MM.1S (cell line): Measurements from ENCODE around the gene NFYA.

Experiments used
- DNase-seq: peaks from one replicate; pipeline ENCODE4 v3.0.0-alpha.2; 2015
- H2AFZ ChIP-seq: fragments of 300-600 bp; sonication (generic); 2 replicates; pipeline ENCODE4 v1.6.0; 2016; ENCODE audit warnings: antibody characterized with exemption, low read length
- H3F3A ChIP-seq: fragments of 300-600 bp; sonication (generic); 2 replicates; pipeline ENCODE4 v1.6.1; 2016; ENCODE audit warnings: mild to moderate bottlenecking, antibody characterized with exemption, low read length, moderate library complexity, mixed read lengths; ENCODE audit not compliant: insufficient read depth
- H3K27ac ChIP-seq: fragments of 300-600 bp; sonication (generic); 2 replicates; pipeline ENCODE4 v1.5.1; 2016; ENCODE audit warnings: mild to moderate bottlenecking, low read length
- H3K27me3 ChIP-seq: fragments of 300-600 bp; sonication (generic); replicated peaks from 2 replicates; pipeline ENCODE4 v1.6.0; 2016; ENCODE audit warnings: low read length; ENCODE audit not compliant: insufficient read depth
- H3K36me3 ChIP-seq: fragments of 300-600 bp; sonication (generic); replicated peaks from 2 replicates; pipeline ENCODE4 v1.6.1; 2016; ENCODE audit warnings: mild to moderate bottlenecking, low read length, mixed read lengths; ENCODE audit not compliant: insufficient read depth
- H3K4me1 ChIP-seq: fragments of 300-600 bp; sonication (generic); 2 replicates; pipeline ENCODE4 v1.6.1; 2016; ENCODE audit warnings: low read length, mixed read lengths
- H3K4me2 ChIP-seq: fragments of 300-600 bp; sonication (generic); 2 replicates; pipeline ENCODE4 v1.6.0; 2016; ENCODE audit warnings: low read depth, low read length
- H3K4me3 ChIP-seq: fragments of 300-600 bp; sonication (generic); 2 replicates; pipeline ENCODE4 v1.5.1; 2016; ENCODE audit warnings: low read length, mixed read lengths
- H3K79me2 ChIP-seq: fragments of 300-600 bp; sonication (generic); 2 replicates; pipeline ENCODE4 v1.6.1; 2016; ENCODE audit warnings: mixed run types, low read length, mixed read lengths
- H3K9ac ChIP-seq: fragments of 300-600 bp; sonication (generic); 2 replicates; pipeline ENCODE4 v1.6.1; 2016; ENCODE audit warnings: low read length, mixed read lengths
- H3K9me2 ChIP-seq: fragments of 300-600 bp; sonication (generic); replicated peaks from 2 replicates; pipeline ENCODE4 v1.6.1; 2016; ENCODE audit warnings: mild to moderate bottlenecking, low read length, mixed read lengths; ENCODE audit not compliant: insufficient read depth
- H3K9me3 ChIP-seq: fragments of 300-600 bp; sonication (generic); replicated peaks from 2 replicates; pipeline ENCODE4 v1.6.1; 2016; ENCODE audit warnings: mild to moderate bottlenecking, low read length, mixed read lengths; ENCODE audit not compliant: insufficient read depth
- H4K20me1 ChIP-seq: fragments of 300-600 bp; sonication (generic); 2 replicates; pipeline ENCODE4 v1.6.1; 2016; ENCODE audit warnings: mild to moderate bottlenecking, low read length, moderate library complexity, mixed read lengths; ENCODE audit not compliant: insufficient read depth
- EZH2 ChIP-seq: fragments of 300-600 bp; sonication (generic); optimal IDR thresholded peaks from 2 replicates; pipeline ENCODE3; 2017; ENCODE audit warnings: low read depth, mild to moderate bottlenecking, antibody characterized with exemption, low read length, mixed read lengths
- EZH2phosphoT487 ChIP-seq: fragments of 300-600 bp; sonication (generic); IDR thresholded peaks from 2 replicates; pipeline ENCODE4 v1.6.1; 2018; ENCODE audit warnings: antibody characterized with exemption, low read length
- TF ChIP-seq, protein P1 (sequence below): fragments of 300-600 bp; sonication (generic); IDR thresholded peaks from 2 replicates; pipeline ENCODE4 v1.5.1; 2016; ENCODE audit warnings: antibody characterized with exemption, low read length, mixed read lengths

The NFYA gene

DNA sequence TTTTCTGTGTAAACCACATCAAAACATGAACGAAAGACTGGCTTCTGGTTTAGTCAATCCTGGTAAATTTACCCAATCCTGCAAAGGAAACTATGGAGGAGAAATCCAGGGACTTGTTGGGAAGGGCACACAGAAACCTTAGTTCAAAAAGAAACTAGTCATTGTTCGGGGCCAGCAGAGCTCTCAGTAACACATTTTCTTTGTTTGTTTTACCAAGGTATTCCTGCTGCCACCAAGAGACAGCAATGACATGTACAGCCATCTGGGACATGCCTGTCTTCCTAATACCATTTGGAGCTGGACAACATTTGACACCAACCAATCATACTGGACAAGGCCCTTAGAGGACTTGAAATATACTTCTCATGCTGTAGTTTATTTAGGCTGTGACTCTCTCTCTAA is 8.9 kb upstream of the NFYA start:
- TF ChIP-seq, protein P1, sequence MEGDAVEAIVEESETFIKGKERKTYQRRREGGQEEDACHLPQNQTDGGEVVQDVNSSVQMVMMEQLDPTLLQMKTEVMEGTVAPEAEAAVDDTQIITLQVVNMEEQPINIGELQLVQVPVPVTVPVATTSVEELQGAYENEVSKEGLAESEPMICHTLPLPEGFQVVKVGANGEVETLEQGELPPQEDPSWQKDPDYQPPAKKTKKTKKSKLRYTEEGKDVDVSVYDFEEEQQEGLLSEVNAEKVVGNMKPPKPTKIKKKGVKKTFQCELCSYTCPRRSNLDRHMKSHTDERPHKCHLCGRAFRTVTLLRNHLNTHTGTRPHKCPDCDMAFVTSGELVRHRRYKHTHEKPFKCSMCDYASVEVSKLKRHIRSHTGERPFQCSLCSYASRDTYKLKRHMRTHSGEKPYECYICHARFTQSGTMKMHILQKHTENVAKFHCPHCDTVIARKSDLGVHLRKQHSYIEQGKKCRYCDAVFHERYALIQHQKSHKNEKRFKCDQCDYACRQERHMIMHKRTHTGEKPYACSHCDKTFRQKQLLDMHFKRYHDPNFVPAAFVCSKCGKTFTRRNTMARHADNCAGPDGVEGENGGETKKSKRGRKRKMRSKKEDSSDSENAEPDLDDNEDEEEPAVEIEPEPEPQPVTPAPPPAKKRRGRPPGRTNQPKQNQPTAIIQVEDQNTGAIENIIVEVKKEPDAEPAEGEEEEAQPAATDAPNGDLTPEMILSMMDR = no peak
- no peak for TF ChIP-seq EZH2
- TF ChIP-seq EZH2phosphoT487 = no peak
- H4K20me1 ChIP-seq = no peaks in the 10 kb centered on the region
- no peaks in the 10 kb centered on the region for H3K27me3 ChIP-seq
- H3K79me2 ChIP-seq = no peaks in the 10 kb centered on the region
- peaks cover 14% of the 10 kb centered on the region for H3K4me1 ChIP-seq
- DNase-seq = no peak
- H3K27ac ChIP-seq = no peak overlapping the region
- H3K9me3 ChIP-seq = no peaks in the 10 kb centered on the region
- no peaks in the 10 kb centered on the region for H3K36me3 ChIP-seq
- H3K4me3 ChIP-seq = no peak overlapping the region
- H3K9me2 ChIP-seq = no peaks in the 10 kb centered on the region
- no peak overlapping the region for H2AFZ ChIP-seq
- no peak overlapping the region for H3K9ac ChIP-seq
- H3K4me2 ChIP-seq = no peak overlapping the region
- H3F3A ChIP-seq = no peaks in the 10 kb centered on the region

GRCh38 chr6:41064841-41065240 is 7.9 kb upstream of the NFYA start:
- Histone ChIP-seq H3K9me2 (no peaks in the 10 kb centered on the region), H3K27ac (no peak overlapping the region), H3K4me2 (peak overlapping the region; percentile 15; the same call in 1 of the 2 replicates), H2AFZ (no peak overlapping the region), H3K27me3 (no peaks in the 10 kb centered on the region), H3K9ac (no peak overlapping the region), H3K4me3 (no peak overlapping the region), H3K79me2 (no peaks in the 10 kb centered on the region), H3F3A (no peaks in the 10 kb centered on the region), H3K4me1 (peaks cover 14% of the 10 kb centered on the region), H3K36me3 (no peaks in the 10 kb centered on the region), H3K9me3 (no peaks in the 10 kb centered on the region), H4K20me1 (no peaks in the 10 kb centered on the region)
- TF ChIP-seq EZH2phosphoT487 (no peak), EZH2 (no peak)
- TF ChIP-seq, protein P1 = no peak
- no peak for DNase-seq

GRCh38 chr6:41065550-41066026 is 7.2 kb upstream of the NFYA start:
- H3K4me3 ChIP-seq = no peak overlapping the region
- no peak overlapping the region; the same call in 1 of the 2 replicates for H3K9ac ChIP-seq
- peaks cover 14% of the 10 kb centered on the region for H3K4me1 ChIP-seq
- TF ChIP-seq EZH2 = no peak
- no peak for TF ChIP-seq EZH2phosphoT487
- TF ChIP-seq, protein P1 = no peak
- no peak overlapping the region for H3K27ac ChIP-seq
- no peak overlapping the region for H2AFZ ChIP-seq
- H3K79me2 ChIP-seq = peaks cover 1% of the 10 kb centered on the region; the same call in 1 of the 2 replicates
- H3K36me3 ChIP-seq = no peaks in the 10 kb centered on the region
- no peak for DNase-seq
- no peaks in the 10 kb centered on the region for H3K27me3 ChIP-seq
- no peaks in the 10 kb centered on the region for H3K9me3 ChIP-seq
- no peaks in the 10 kb centered on the region for H3F3A ChIP-seq
- H4K20me1 ChIP-seq = no peaks in the 10 kb centered on the region
- peak overlapping the region; percentile 15; the same call in 1 of the 2 replicates for H3K4me2 ChIP-seq
- H3K9me2 ChIP-seq = no peaks in the 10 kb centered on the region
